ENCODE results near the gene RAI1.

DNA sequence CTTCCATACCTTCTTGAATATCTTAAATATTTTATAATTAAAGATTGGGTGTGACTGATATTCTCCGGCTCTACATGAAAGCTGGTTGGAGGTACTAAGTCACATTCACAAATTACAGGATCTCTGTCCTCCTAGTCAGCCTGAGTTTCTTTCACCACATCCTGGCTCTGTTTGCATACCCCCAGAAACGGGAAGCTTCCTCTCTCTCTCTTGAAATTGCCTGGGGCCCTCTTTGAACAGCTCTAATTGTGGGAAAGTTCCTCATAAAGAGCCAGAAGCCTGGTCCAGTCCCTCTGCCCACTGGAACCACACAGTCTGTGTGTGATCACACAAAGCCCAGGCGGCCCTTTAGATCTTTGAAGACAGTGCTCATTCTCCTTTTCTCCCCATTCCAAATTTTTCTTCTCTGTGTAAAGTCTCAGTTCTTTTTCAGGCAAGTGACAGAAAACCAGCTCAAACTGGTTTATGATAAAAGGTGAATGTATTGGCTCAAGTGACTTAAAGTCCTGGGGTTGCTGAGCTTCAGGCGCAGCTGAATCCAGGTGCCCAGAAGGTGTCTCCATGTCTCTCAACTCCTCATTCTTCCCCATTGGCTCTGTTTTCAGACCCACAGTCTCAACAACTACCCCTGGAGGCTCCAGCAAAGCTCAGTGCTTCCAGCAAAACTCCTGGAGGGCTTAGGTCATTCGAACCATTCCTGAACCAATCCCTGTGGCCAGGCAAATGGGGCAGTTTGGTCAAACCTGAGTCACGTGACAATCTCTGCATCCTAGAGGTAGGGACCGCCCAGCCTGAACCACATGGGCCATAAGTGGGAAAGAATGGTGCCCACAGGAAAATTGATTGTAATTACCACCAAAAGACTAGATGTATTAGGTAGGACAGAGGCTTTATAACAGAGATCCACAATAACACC, 8.5 kb upstream of the RAI1 start:
- TF ChIP-seq, protein P1, sequence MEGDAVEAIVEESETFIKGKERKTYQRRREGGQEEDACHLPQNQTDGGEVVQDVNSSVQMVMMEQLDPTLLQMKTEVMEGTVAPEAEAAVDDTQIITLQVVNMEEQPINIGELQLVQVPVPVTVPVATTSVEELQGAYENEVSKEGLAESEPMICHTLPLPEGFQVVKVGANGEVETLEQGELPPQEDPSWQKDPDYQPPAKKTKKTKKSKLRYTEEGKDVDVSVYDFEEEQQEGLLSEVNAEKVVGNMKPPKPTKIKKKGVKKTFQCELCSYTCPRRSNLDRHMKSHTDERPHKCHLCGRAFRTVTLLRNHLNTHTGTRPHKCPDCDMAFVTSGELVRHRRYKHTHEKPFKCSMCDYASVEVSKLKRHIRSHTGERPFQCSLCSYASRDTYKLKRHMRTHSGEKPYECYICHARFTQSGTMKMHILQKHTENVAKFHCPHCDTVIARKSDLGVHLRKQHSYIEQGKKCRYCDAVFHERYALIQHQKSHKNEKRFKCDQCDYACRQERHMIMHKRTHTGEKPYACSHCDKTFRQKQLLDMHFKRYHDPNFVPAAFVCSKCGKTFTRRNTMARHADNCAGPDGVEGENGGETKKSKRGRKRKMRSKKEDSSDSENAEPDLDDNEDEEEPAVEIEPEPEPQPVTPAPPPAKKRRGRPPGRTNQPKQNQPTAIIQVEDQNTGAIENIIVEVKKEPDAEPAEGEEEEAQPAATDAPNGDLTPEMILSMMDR (IDR thresholded peaks at IDR 0.05; ENCODE audit: insufficient read depth, low read depth, low read length): no peak
- TF ChIP-seq EZH2 (IDR thresholded peaks at IDR 0.05; ENCODE audit: insufficient read depth, low read length): no peak
